Kasumi-1 (cell line): ENCODE data around the gene PDAP1.
"Not testable (repeated sequence)": the region's sequence is repeated elsewhere in the genome, so short reads cannot be mapped to it uniquely, and the experiment has no call there.

Experiments used
- DNase-seq, 2 experiments: peaks; one replicate each; lab custom pipeline; 2025; lab: John Stamatoyannopoulos, UW

PDAP1 gene

DNA sequence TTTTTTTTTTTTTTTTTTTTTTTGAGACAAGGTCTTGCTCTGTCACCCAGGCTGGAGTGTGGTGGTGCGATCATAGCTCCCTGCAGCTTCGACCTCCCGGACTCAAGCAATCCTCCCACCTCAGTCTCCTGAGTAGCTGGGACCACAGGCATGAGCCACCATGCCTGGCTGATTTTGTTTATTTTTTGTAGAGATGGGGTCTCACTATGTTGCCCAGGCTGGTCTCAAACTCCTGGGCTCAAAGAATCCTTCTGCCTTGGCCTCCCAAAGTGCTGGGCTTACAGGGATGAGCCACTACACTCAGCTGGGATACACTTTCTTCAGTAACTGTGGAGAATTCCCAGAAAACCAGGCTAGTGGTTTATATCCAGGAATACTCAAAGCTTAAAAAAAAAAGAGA, 57.8 kb downstream of the PDAP1 start:
- DNase-seq: not testable (repeated sequence)
